HL-60 (cell line): ENCODE data around the gene PCDH15.

Experiments used
- DNase-seq, 2 experiments: peaks; one replicate each; pipeline ENCODE4 v3.0.0-alpha.2; 2010 to 2020; ENCODE audit warnings: low read depth in 1 of 2, low spot score in 1 of 2
- H3K27ac ChIP-seq: fragments of 250-450 bp; sonication (Bioruptor Pico); replicated peaks from 2 replicates; pipeline ENCODE4 v1.5.1; 2020; ENCODE audit warnings: mild to moderate bottlenecking, moderate library complexity
- H3K27me3 ChIP-seq: fragments of 250-450 bp; sonication (Bioruptor Pico); 2 replicates; pipeline ENCODE4 v1.5.1; 2021; ENCODE audit warnings: mild to moderate bottlenecking, moderate library complexity; ENCODE audit not compliant: insufficient read depth, poor library complexity, severe bottlenecking
- H3K4me3 ChIP-seq: replicated peaks from 2 replicates; pipeline ENCODE4 v1.5.1; 2011; ENCODE audit warnings: mild to moderate bottlenecking, control low read depth, low read length; ENCODE audit not compliant: insufficient read depth
- GABPA ChIP-seq: IDR thresholded peaks from 2 replicates; pipeline ENCODE4 v1.6.1; 2012; ENCODE audit warnings: low read depth
- POLR2AphosphoS5 ChIP-seq: IDR thresholded peaks from 2 replicates; pipeline ENCODE4 v1.6.1; 2012; ENCODE audit warnings: low read depth
- SPI1 ChIP-seq: IDR thresholded peaks from 2 replicates; pipeline ENCODE4 v1.6.1; 2012; ENCODE audit warnings: low read depth, mild to moderate bottlenecking, borderline replicate concordance
- TF ChIP-seq, protein P1 (sequence below): IDR thresholded peaks from 2 replicates; pipeline ENCODE4 v1.6.1; 2012; ENCODE audit warnings: low read depth; ENCODE audit not compliant: insufficient replicate concordance
- TF ChIP-seq, protein P2 (sequence below): IDR thresholded peaks from one replicate; pipeline ENCODE4 v1.5.1; 2011; ENCODE audit warnings: low read length, control low read depth, inconsistent platforms; ENCODE audit not compliant: insufficient read depth

Gene PCDH15

DNA sequence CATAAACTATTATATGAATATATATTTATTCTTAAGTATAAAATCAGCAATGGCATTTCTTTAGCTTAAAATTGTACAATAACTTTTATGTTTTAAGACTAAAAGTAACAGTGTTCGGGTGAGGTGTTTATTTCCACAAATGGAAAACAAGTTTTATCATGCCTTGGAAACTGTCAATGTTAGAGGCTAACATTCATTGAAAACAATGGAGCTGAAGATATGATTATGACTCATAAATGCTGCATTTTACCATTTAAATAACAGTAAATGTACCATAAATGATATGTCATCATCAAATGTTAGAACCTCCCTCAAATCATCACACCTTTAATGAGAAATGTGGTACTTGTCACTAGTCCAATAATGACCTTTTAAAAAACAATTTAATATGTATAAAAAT is 897.3 kb downstream of the PCDH15 start:
- Histone ChIP-seq H3K27ac (no peak overlapping the region), H3K27me3 (no peaks in the 10 kb centered on the region), H3K4me3 (no peak overlapping the region)
- TF ChIP-seq SPI1, result no peak
- DNase-seq, result no peak

DNA sequence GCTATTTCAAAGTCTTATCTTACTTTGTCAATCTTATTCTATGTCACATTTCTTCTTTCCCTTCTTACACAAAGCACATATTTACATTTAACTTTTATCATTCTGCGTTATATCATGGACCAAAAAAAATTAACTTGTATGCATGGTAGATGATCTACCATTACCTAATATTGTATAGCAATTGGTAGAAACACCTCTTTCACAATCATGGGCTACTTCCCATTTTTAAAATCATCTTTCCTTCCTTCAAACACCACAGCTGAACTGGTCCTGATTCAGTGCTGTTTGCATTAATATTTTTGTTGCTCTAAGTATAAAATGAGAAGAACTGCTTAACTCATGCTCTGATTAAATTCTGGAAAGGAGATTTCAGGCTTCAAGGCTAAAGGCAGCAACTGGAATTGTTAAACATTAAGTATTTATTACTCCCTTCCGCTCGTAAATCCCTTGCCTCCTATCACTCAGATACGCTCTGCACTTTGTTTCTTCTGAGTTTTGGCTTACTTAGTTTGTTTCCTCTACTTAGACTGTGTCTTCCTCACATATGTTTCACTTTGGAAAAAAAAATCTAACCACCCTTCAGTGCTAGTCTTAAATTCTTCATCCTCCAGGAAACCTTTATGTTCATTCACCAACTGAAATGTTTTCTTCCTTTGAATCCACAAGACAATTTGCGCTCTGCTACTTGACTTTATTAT is 901.4 kb downstream of the PCDH15 start:
- TF ChIP-seq, protein P1, sequence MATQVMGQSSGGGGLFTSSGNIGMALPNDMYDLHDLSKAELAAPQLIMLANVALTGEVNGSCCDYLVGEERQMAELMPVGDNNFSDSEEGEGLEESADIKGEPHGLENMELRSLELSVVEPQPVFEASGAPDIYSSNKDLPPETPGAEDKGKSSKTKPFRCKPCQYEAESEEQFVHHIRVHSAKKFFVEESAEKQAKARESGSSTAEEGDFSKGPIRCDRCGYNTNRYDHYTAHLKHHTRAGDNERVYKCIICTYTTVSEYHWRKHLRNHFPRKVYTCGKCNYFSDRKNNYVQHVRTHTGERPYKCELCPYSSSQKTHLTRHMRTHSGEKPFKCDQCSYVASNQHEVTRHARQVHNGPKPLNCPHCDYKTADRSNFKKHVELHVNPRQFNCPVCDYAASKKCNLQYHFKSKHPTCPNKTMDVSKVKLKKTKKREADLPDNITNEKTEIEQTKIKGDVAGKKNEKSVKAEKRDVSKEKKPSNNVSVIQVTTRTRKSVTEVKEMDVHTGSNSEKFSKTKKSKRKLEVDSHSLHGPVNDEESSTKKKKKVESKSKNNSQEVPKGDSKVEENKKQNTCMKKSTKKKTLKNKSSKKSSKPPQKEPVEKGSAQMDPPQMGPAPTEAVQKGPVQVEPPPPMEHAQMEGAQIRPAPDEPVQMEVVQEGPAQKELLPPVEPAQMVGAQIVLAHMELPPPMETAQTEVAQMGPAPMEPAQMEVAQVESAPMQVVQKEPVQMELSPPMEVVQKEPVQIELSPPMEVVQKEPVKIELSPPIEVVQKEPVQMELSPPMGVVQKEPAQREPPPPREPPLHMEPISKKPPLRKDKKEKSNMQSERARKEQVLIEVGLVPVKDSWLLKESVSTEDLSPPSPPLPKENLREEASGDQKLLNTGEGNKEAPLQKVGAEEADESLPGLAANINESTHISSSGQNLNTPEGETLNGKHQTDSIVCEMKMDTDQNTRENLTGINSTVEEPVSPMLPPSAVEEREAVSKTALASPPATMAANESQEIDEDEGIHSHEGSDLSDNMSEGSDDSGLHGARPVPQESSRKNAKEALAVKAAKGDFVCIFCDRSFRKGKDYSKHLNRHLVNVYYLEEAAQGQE, result no peak
- TF ChIP-seq SPI1, result peak; percentile 17; the same call in 1 of the 2 replicates
- H3K27ac ChIP-seq, result no peak overlapping the region
- H3K4me3 ChIP-seq, result no peak overlapping the region
- DNase-seq, result no peak
- H3K27me3 ChIP-seq, result no peaks in the 10 kb centered on the region

DNA sequence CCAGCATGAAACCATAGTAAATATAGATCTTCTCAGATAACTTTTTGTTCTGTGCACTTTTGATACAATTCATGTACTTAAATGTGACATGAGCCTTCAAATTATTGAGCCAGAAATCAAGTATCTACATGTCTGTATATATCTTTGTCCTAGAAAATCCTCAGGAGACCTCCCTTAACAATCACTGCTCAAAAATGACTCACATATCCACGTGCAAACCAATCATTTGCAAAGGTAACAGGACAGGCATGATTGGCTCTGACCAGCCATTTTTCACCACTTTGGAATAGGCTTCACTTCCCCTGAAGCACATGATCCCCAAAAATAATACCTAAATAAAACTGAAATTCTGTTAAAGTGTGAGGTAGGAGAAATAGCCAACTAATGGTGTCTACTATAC is 902.5 kb downstream of the PCDH15 start:
- H3K27me3 ChIP-seq, result no peaks in the 10 kb centered on the region
- TF ChIP-seq POLR2AphosphoS5 (no peak), SPI1 (no peak), GABPA (no peak)
- TF ChIP-seq, protein P2, sequence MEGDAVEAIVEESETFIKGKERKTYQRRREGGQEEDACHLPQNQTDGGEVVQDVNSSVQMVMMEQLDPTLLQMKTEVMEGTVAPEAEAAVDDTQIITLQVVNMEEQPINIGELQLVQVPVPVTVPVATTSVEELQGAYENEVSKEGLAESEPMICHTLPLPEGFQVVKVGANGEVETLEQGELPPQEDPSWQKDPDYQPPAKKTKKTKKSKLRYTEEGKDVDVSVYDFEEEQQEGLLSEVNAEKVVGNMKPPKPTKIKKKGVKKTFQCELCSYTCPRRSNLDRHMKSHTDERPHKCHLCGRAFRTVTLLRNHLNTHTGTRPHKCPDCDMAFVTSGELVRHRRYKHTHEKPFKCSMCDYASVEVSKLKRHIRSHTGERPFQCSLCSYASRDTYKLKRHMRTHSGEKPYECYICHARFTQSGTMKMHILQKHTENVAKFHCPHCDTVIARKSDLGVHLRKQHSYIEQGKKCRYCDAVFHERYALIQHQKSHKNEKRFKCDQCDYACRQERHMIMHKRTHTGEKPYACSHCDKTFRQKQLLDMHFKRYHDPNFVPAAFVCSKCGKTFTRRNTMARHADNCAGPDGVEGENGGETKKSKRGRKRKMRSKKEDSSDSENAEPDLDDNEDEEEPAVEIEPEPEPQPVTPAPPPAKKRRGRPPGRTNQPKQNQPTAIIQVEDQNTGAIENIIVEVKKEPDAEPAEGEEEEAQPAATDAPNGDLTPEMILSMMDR, result no peak
- TF ChIP-seq, protein P1, result no peak
- no peak for DNase-seq

DNA sequence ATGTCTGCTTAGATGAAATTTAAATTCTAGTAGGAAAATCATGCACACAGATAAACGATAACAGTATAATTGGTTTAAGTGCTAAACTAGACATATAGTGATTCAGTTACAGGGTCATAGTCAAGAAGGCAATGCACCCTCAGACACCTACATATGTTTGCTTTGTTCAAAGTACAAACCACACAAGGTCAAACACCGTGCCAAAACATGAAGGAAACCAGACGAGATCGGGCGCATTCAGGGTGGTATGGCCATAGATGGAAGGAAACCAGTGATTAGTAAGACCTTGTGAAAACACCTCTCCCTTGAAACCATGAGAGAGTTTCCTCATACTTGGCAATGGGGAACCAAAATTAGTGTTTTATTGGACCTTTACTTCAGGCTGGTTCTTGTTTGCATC is 906.9 kb downstream of the PCDH15 start:
- TF ChIP-seq GABPA, result no peak
- TF ChIP-seq POLR2AphosphoS5, result no peak
- TF ChIP-seq, protein P1, result no peak
- DNase-seq, result no peak
- H3K27ac ChIP-seq, result no peak overlapping the region
- no peaks in the 10 kb centered on the region for H3K27me3 ChIP-seq
- no peak overlapping the region for H3K4me3 ChIP-seq

More for the DNA sequence above, 902.5 kb downstream of the PCDH15 start:
- H3K27ac ChIP-seq, result no peak overlapping the region
- no peak overlapping the region for H3K4me3 ChIP-seq
